ENCODE results near the gene RAPGEF5. TPM values are rescaled to one million over a fixed set of nuclear protein-coding genes. Genes with fewer than 3 reads are reported as not detected.

Gene RAPGEF5
- total and polyA plus RNA-seq, 2 donors (not counting 3 experiments of a cell fraction or from before 2014, with no cell fraction given) = 10.0 to 43.2 TPM

DNA sequence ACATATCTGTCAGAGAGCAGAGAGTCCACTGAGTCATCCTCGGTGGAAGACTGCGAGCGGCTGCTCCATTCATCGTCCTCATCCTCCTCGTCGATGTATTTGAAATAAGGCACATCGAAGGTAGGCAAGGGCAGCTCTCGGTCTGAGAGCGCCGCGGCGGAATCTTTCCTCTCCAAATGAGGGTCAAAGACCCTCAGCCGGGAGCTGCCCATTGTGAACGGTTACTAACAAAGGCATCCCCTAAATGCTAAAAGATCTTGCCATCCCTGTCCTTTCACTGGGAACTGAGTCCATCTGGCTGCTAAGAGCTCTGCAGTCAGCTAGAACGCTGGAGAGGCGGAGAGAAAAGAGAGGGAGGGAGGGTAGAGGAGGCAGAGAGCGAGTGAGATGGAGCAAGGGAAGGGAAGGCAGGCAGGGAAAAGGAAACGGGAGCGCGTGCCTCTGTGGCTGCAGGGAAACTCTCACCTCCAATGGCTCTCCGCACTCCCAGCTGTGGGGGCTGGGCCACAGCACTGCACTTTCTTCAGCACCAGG lies 163.4 kb downstream of the RAPGEF5 start:
- Histone ChIP-seq H3K79me2 (ENCODE audit: control insufficient read depth, insufficient read depth, low read length) (no peaks in the 10 kb centered on the region), H3K4me2 (ENCODE audit: insufficient read depth, low read length) (no peak overlapping the region), H3K4me1 (ENCODE audit: control insufficient read depth, extremely low read depth, insufficient read depth, low read length) (no peaks in the 10 kb centered on the region), H4K20me1 (replicated peaks; ENCODE audit: control insufficient read depth, extremely low read depth, insufficient read depth, low read length) (no peaks in the 10 kb centered on the region), H3K9ac (replicated peaks; ENCODE audit: extremely low read depth, insufficient read depth, low read length) (no peak overlapping the region), H3K9me1 (replicated peaks; ENCODE audit: control insufficient read depth, extremely low read depth, insufficient read depth, low read length) (no peaks in the 10 kb centered on the region), H3K27me3 (ENCODE audit: control insufficient read depth in 2 of 2, insufficient read depth in 2 of 2, low read length in 2 of 2) (no peaks in the 10 kb centered on the region), H3K9me3 (replicated peaks; ENCODE audit: control insufficient read depth, insufficient read depth, low read length) (no peaks in the 10 kb centered on the region), H3K4me3 (replicated peaks in 1 of 3; ENCODE audit: insufficient read depth in 1 of 3, low read depth in 1 of 3, low read length in 3 of 3) (no peak overlapping the region), H3K27ac (ENCODE audit: insufficient read depth, low read depth, low read length) (no peak overlapping the region), H3K36me3 (ENCODE audit: control insufficient read depth in 2 of 2, extremely low read depth in 1 of 2, insufficient read depth in 2 of 2, low read length in 2 of 2) (peaks cover 0 to 12% of the 10 kb centered on the region in 2 experiments), H2AFZ (ENCODE audit: low read depth, low read length) (no peak overlapping the region)
- DNase-seq (ENCODE audit: low read depth, low spot score) = no peak
- POLR2A ChIA-PET = no interaction called here
- FAIRE-seq = no peak
- no TSS peak for BruUV-seq (replicated peaks)
- dilution Hi-C loops (cut with MboI; ENCODE audit: extremely low pct_ligation_motif_present, low sequenced_read_pairs) (no loop called here), intact Hi-C loops (cut with micrococcal nuclease) (no loop called here)
- TF ChIP-seq MYC (IDR thresholded peaks at IDR 0.05; ENCODE audit: low read depth, low read length) (no peak), GATA2 (IDR thresholded peaks at IDR 0.05; ENCODE audit: insufficient read depth, insufficient read length, low read depth, low read length) (no peak), EZH2 (IDR thresholded peaks at IDR 0.05; ENCODE audit: borderline replicate concordance, low read depth, low read length, severe bottlenecking) (no peak), POLR2A (IDR thresholded peaks at IDR 0.05; ENCODE audit: low read depth, low read length) (no peak), FOS (IDR thresholded peaks at IDR 0.05; ENCODE audit: borderline replicate concordance, insufficient read depth, low read length) (no peak), POLR2AphosphoS5 (IDR thresholded peaks at IDR 0.05; ENCODE audit: insufficient read depth, low read depth, low read length) (no peak), MAX (IDR thresholded peaks at IDR 0.05; ENCODE audit: insufficient read depth, insufficient read length) (no peak), CTCF (IDR thresholded peaks at IDR 0.05; ENCODE audit: extremely low read depth in 1 of 2, insufficient read depth in 1 of 2, low read depth in 1 of 2, low read length in 2 of 2) (no peak), JUN (IDR thresholded peaks at IDR 0.05; ENCODE audit: borderline replicate concordance, insufficient read depth, insufficient read length, low read depth) (no peak)
- CTCF ChIA-PET = interaction anchor here (0.7 to 1.5 kb wide), 6 partner anchors 13 to 259 kb away, joined by 3 to 6 read pairs (median 3); no protein-coding TSS in a partner anchor

Measured in endothelial cell of umbilical vein (primary cell).